GM19455 (cell line): ENCODE data around the gene BLNK.

Experiments
- ATAC-seq: cut with Tn5 transposase; IDR thresholded peaks from one replicate; pipeline ENCODE4 v1.9.1; 2021; ENCODE audit not compliant: unreplicated experiment

The BLNK gene

DNA sequence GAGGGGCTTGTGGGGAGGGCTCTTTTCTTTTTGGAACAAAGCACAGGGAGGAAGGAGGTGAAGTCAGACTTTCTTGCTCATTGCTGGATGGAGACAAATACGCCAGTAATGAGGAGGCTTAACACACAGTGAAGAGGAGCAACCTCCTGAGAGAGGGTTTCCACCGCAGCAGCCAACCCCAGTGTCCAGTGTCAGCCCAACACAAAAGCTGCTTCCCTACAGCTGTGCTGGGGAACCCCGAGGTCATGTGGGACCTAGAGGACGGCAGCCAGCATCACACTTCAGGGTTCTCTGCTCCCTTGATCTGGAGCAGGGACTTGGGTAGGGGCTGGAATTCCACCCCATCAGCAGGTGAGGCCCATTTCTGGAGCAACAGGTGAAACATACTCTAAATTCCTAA, 7.7 kb downstream of the BLNK start:
- ATAC-seq: no peak

DNA sequence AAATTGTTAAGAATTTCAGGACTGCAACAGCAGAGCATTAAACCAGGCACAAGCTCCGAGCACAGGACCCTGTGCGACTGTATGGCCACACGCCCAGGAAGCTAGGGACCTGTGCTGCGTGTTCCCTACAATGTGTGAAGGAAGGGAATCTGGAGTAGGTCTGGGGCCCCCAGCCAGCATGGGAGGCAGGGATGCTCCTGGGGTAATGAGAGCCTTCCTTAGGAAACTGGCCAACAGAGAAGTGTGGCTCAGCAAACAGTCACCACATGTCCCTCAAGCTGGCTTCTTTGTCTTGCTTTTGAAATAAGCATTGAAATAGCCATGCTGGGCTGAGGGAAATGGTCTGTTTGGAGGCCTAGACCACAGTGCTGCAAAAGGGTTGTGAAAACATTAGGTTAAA, 8.2 kb downstream of the BLNK start:
- no peak for ATAC-seq

GRCh38 chr10:96261930-96262329, 9.4 kb downstream of the BLNK start:
- ATAC-seq: no peak

- no peak for ATAC-seq
Observed at GRCh38 chr10:96261132-96261531, 10.2 kb downstream of the BLNK start.

GRCh38 chr10:96260014-96260413, 11.4 kb downstream of the BLNK start:
- ATAC-seq: no peak

- ATAC-seq: no peak
Observed at GRCh38 chr10:96259150-96259549, 12.2 kb downstream of the BLNK start.

DNA sequence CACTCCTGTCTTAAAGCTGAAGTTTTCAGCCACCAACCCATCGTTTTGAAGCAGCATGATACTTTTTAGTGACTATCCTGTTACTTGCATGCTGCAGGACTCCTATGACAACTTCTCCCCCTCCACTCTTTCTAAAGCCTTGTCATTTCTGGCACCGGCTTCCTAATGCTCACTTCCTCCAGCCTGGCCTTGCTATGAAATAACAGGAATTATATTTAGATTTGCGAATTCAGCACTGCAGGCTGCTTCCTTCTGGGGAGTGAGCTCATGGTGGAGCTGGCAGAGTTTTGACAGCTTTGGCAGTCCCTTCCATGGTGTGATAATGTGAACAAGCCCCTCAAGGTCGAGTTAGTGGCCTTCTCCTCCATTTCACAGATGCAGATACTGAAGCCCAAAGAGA, 13.4 kb downstream of the BLNK start:
- no peak for ATAC-seq

DNA sequence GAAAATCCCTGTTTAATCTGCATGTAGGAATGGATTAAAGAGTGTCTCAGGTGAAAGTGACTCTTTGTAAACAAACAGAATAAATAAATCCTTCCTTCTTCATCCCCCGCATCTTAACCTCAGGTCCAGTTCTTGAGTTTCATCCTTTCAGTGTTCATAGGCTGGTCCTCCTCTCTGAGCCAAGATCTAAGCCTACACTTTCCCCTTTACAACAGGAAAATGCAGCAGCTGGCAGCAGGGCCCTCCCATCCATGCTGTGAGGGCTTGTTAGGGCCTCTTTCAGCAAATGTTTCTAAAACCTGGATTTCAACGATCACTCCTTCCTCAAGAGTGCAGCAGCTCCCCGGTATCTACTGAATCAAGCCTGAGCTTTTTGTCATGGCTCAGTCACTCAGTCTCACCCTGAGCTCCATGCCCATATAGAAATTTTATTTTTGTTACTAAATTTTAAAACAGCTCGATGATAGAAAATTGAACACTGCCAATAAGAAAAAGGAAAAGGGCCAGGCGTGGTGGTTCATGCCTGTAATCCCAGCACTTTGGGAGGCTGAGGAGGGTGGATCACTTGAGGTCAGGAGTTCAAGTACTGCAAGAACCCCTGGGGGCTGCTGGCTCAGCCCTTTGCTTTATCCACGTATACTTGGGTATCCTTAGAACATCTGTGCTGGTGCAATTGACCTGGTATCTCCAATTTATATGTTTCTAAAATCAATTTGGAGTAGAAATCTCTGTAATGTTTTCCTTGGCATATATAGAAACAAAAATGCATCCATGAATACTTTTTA, 15.6 kb downstream of the BLNK start:
- ATAC-seq: no peak

DNA sequence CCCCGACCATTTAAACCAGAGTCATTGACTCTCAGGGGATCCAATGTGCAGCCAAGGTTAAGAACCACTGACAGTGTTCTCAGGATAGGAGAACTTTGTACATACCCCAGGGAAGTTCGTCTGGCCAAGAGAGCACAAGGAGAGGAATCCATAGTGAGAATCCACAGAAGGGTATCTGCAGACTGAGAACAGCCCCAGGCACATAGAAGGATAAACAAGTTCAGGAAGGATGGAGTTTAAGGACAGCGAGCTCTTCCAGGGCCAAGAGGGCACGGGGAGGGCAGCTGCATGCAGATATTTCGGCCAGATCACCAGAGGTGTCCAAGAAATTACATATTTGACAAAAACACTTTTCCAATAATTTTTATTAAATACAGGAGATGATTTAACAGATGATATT, 16.4 kb downstream of the BLNK start:
- ATAC-seq: no peak

- ATAC-seq: no peak
Observed at GRCh38 chr10:96252730-96253129, 18.6 kb downstream of the BLNK start.

GRCh38 chr10:96250349-96250748, 21.0 kb downstream of the BLNK start:
- ATAC-seq: no peak

DNA sequence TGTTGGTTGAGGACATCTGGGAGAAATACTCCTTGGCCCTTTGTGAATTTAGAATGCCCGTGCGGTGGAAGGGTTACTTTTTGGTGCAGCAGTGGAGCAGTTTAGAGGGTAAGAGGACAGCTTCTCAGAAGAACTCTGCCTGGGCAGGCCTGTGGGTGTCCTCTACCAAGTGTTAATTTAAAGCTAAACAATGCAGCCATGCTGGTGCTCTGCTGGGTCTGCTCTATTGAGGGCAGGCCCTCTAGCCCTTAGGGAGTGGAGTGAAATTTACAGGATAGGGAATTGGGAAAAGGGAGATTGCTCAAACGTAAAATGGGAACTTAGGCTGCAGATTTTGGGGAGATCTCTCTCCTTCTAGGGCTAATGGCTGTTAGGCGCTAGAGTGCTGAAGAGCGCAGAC, 22.1 kb downstream of the BLNK start:
- ATAC-seq: no peak

DNA sequence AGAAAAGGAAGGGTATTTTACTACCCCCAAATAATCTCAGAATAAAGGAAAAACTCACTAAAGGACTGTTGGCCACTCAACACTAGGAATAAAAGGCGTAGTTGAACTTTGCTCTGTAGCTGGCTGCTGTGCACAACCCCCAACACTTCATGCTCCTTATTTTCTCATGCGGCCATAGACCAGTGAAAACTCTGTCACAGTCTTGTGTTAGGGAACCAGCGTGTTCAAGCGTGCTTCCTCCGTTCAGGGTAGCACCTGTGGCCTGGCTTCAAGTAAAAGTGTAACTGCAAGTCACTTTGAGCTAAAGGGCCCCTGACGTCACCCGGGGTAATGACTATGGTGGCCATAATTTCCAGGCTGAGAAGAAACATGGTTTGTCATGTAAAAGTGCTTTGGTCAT, 27.0 kb downstream of the BLNK start:
- peak; percentile 85 for ATAC-seq

GRCh38 chr10:96243296-96243695, 28.1 kb downstream of the BLNK start:
- ATAC-seq: no peak

- ATAC-seq: no peak
Observed at GRCh38 chr10:96242822-96243221, 28.5 kb downstream of the BLNK start.

DNA sequence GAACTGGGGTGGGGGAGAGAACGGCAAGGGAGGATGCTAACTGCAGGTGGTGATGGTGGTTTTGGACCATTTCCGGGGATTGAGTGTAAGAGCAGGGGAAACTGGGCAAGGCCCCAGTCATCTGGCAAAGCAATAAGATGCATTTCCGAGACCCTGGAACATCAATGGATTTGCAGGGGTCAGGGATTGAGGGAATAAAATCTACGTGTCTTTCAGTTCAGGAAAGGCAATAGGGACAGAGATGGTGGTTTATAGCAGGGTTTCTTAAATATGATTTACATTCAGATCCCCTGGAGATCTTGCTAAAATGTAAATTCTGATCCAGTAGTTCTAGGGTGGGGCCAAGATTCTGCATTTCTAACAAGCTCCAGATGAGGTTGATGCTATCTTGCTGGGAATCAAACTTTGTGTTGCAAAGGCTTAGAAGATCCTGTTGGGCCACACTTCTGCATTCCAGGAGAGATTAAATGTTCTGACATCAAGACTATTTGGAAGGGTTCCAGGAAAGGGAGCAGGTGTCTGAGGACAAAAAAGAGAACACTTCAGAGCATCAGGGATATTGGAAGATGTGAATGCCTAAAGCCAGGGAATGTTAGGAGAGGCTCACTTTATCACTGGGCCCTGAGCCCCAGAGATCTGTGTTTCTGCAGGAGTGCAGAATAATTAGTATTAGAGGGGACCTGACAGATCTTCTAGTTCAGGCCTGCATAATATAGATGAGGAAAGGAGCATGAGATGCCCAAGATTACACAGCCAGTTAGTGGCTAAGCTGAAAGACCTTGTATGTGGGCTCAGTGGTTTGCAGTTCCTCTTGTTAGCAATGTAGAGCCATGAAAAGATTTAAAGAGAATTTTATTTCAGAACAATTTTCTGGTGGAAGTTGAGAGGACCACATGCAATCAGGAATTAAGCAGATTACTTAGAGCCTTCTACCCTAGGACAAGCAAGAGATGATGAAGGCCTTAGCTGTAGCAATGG, 32.4 kb downstream of the BLNK start:
- no peak for ATAC-seq

DNA sequence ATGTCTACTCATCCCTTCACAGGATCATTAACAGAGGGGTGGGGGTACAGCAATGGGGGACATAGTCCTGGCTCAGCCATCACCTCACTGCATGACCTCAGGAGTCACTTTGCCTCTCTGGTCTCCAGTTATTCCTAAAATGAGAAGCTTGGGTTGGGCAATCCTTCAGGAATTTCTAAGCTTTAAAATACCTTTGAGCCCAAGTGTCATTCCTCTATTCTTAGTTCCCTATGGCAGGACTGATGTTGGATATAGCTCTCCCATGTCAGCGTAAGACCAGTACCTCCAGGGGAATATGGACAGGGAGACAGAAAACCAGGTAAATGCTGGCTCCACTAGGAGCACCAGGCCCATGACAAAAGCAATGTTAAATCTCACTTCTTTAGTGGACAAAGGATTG, 34.5 kb downstream of the BLNK start:
- no peak for ATAC-seq

- ATAC-seq: no peak
Observed at GRCh38 chr10:96236090-96236478, 35.3 kb downstream of the BLNK start.

DNA sequence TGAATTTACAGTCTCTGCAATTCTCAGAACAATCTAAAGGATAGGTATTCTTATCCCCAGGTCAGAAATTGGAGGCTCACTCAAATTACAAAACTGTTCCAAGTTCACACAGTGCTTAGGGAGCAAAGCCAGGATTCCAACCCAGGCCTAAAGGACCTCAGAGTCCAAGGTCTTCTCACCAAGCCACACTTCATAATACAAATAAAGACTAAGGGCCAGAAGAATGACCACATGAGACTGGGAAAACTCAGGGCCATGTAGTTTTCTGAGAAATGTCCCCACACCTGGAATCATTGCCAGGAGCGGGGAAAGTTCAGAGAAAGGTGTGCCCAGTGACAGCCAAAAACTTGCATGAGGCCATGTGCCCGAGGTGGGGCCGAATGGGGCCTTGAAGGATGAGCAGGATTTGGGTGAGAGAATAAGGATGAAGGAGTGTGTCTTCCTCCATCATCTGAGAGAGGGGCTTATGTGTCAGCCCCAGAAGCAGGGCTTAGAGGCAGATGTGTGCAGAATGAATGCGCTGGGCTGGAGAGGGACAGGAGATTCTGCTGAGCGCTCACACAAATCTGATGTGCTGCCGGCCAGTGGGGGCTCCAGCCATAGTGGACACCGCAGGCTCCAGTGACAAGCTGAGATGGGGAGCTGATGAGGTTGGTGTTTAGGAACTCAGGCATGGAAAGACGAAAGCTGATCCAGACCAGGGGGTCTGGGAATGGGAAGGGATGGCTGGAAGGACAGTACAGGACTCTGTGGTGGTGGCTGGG, 35.9 kb downstream of the BLNK start:
- no peak for ATAC-seq

- ATAC-seq: no peak
Observed at GRCh38 chr10:96233959-96234358, 37.4 kb downstream of the BLNK start.

GRCh38 chr10:96230527-96230926, 40.8 kb downstream of the BLNK start:
- ATAC-seq: no peak
